Activated naive CD8-positive, alpha-beta T cell (primary cell): Measurements from ENCODE around the gene UBE2V1.

ENCODE experiments used
- H3K27ac Mint-ChIP-seq: one replicate; pipeline ENCODE4 v1.8.0; 2021; ENCODE audit warnings: mixed read lengths
- H3K27me3 Mint-ChIP-seq: one replicate; pipeline ENCODE4 v1.8.0; 2021; ENCODE audit warnings: mixed read lengths
- H3K36me3 Mint-ChIP-seq: one replicate; pipeline ENCODE4 v1.8.0; 2021; ENCODE audit warnings: mixed read lengths
- H3K4me1 Mint-ChIP-seq: one replicate; pipeline ENCODE4 v1.8.0; 2021; ENCODE audit warnings: low read depth, mixed read lengths
- H3K4me3 Mint-ChIP-seq: one replicate; pipeline ENCODE4 v1.8.0; 2021; ENCODE audit warnings: mild to moderate bottlenecking, mixed read lengths
- H3K9me3 Mint-ChIP-seq: one replicate; pipeline ENCODE4 v1.8.0; 2021; ENCODE audit warnings: low read depth, mixed read lengths

UBE2V1 gene

DNA sequence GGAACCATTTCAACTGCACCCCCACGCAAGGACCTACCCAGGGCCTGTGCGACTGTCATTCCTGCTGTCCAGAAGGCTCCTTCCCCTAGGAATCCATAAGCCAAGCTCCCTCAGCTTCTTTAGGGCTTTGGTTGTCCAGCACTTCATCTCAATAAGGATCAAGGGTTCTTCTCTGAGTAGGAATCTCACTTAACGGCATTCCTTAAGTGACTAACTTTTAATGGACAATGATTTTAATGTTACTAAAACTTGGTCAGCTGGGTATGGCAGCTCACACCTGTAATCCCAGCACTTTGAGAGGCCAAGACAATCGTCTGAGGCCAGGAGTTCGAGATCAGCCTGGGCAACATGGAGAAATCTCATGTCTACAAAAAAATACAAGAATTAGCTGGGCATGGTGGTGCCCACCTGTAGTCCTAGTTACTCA, 13.4 kb downstream of the UBE2V1 start:
- Mint-ChIP-seq H3K36me3 (peaks cover 5% of the 10 kb centered on the region), H3K27me3 (no peaks in the 10 kb centered on the region), H3K27ac (peak overlapping the region; percentile 70), H3K4me3 (no peak overlapping the region), H3K9me3 (no peaks in the 10 kb centered on the region), H3K4me1 (peaks cover 59% of the 10 kb centered on the region)

DNA sequence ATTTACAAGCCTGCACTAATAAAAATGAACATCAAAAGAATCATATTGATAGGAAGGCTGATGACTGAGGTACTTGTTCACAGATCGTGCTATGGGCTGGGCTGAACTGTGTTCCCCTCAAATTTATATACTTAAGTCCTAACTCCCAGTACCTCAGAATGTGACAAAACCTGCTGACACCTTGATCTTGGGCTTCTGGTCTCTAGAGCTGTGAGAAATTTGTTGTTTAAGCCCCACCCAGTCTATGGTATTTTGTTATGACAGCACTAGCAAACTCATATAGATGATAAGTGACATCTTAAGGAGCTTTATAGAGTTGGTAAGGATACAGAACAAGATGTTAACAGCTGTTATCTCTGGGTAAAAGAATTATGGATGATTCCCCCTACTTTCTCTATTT, 13.8 kb downstream of the UBE2V1 start:
- no peaks in the 10 kb centered on the region for H3K9me3 Mint-ChIP-seq
- H3K4me3 Mint-ChIP-seq, result no peak overlapping the region
- H3K36me3 Mint-ChIP-seq, result peaks cover 5% of the 10 kb centered on the region
- peaks cover 59% of the 10 kb centered on the region for H3K4me1 Mint-ChIP-seq
- no peaks in the 10 kb centered on the region for H3K27me3 Mint-ChIP-seq
- peak overlapping the region; percentile 70 for H3K27ac Mint-ChIP-seq

DNA sequence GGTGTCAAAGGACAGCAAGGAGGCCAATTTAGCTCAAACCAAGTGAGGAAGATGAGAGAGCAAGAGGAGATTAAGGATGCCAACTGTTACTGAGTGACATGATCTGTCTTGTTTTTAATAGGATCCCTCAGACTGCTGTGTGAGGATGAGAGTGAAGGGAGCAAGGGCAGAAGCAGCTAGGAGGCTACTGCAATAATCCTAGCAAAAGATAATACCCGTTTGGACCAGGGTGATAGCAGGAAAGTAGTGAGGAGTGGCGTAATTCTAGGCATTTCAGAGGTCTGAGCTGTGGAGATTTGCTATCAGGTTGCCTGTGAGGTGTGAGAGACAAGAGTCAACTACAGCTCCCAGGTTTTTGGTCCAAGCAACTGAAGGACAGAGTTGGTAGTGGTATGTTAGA, 14.7 kb downstream of the UBE2V1 start:
- H3K9me3 Mint-ChIP-seq, result no peaks in the 10 kb centered on the region
- peaks cover 54% of the 10 kb centered on the region for H3K4me1 Mint-ChIP-seq
- H3K27ac Mint-ChIP-seq, result peak overlapping the region; percentile 55
- no peak overlapping the region for H3K4me3 Mint-ChIP-seq
- no peaks in the 10 kb centered on the region for H3K27me3 Mint-ChIP-seq
- H3K36me3 Mint-ChIP-seq, result peaks cover 5% of the 10 kb centered on the region

DNA sequence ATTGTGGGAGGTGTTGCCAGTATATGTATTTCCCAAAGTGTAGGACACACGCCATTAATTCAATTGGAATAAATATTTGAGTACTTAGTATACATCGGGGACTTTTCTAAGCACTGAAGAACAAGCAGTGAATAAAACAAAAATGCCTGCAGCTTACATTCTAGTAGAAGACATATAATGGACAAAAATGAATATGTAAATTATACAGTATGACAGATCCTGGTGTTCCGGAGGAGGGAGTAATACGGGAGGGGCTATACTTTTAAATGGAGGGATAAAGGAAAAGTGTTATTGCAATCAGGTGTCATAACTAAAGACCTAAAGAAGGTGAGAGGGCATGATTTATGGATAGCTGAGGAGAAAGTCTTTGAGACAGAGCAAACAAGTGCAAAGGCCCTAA, 15.1 kb downstream of the UBE2V1 start:
- no peaks in the 10 kb centered on the region for H3K9me3 Mint-ChIP-seq
- peaks cover 54% of the 10 kb centered on the region for H3K4me1 Mint-ChIP-seq
- H3K27me3 Mint-ChIP-seq, result no peaks in the 10 kb centered on the region
- no peak overlapping the region for H3K4me3 Mint-ChIP-seq
- peak overlapping the region; percentile 55 for H3K27ac Mint-ChIP-seq
- peaks cover 5% of the 10 kb centered on the region for H3K36me3 Mint-ChIP-seq

DNA sequence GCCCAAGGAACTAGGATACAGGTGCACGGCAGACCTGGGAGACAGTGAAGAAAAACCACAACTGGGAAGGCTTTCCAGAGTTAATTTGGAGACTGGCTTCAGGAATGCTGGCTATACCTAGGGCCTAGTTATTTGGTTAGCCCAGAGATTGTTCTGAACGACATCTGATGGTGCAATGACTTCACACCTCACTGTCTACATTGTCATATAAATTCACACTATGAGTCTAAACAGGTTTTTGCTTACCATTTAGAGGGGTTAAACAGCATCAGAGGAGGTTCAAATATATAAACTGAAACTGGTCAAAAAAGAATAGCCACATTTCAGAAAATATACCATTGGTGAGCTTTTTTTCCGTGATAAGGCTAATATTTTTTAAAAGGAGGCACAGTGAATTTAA, 16.7 kb downstream of the UBE2V1 start:
- no peaks in the 10 kb centered on the region for H3K9me3 Mint-ChIP-seq
- H3K36me3 Mint-ChIP-seq, result no peaks in the 10 kb centered on the region
- peaks cover 42% of the 10 kb centered on the region for H3K4me1 Mint-ChIP-seq
- H3K27ac Mint-ChIP-seq, result peak overlapping the region; percentile 55
- H3K27me3 Mint-ChIP-seq, result no peaks in the 10 kb centered on the region
- no peak overlapping the region for H3K4me3 Mint-ChIP-seq

DNA sequence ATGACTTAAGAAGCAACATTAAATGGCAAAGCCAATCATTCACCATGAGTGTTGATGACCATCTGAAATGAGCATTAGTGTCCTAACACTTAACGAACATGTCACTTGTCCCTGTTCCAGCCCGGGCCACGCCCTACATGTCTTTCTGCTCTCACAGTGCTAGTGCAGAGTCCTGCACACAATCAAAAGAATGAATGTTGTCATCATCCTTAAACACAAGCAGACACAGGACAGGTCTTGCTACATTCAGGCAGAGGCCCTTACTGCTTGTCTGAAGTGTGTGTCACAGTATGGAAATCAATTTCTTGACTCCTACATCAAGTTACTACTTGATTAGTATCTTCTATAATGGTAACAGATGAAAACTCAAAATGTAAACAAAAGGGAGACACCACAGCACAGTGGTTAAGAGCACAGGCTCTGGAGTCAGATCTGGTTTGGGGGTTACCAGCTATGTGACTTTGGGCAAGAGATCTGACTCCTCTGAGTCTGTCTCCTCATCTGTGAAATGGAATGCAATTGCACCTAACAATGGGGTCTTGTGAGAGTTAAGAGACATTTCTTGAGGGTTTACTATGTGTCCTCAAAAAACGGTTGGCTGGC, 17.4 kb downstream of the UBE2V1 start:
- Mint-ChIP-seq H3K4me3 (no peak overlapping the region), H3K27ac (no peak overlapping the region), H3K27me3 (no peaks in the 10 kb centered on the region), H3K9me3 (no peaks in the 10 kb centered on the region), H3K4me1 (peaks cover 39% of the 10 kb centered on the region), H3K36me3 (no peaks in the 10 kb centered on the region)

DNA sequence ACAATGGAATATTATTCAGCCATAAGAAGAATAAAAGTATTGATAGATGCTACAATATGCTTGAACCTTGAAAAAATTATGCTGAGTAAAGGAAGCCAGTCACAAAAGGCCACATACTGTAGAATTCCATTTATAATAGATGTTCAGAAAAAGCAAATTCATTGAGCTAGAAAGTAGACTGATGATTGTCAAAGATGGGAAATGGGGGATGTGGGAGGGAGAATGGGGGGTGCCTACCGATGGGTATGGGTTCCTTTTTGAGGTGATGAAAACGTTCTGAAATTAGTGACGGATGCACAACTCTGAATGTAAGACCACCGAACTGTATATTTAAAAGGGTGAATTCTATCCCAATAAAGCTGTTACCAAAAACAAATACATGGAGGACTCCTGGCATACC, 18.4 kb downstream of the UBE2V1 start:
- no peak overlapping the region for H3K27ac Mint-ChIP-seq
- H3K9me3 Mint-ChIP-seq, result no peaks in the 10 kb centered on the region
- H3K36me3 Mint-ChIP-seq, result no peaks in the 10 kb centered on the region
- no peaks in the 10 kb centered on the region for H3K27me3 Mint-ChIP-seq
- H3K4me3 Mint-ChIP-seq, result no peak overlapping the region
- H3K4me1 Mint-ChIP-seq, result peaks cover 38% of the 10 kb centered on the region

DNA sequence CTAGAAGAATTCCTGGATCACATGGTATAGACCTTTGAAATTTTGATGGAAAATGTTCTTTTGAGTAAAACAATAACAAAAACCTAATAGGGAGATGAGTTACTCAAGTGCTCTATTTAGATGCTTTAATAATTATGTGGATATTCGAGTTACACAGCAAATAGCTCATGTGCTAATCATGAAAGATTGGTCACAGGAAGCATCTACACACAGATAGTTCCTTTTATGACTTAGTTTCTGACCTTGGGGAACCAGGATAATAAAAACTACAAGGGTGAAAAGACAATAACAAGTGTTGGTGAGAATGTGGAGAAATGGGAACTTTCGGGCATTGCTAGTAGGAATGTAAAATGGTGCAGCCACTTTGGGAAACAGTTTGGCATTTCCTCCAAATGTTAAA, 19.7 kb downstream of the UBE2V1 start:
- Mint-ChIP-seq H3K9me3 (no peaks in the 10 kb centered on the region), H3K27ac (peak overlapping the region; percentile 28), H3K27me3 (no peaks in the 10 kb centered on the region), H3K4me3 (no peak overlapping the region), H3K4me1 (peaks cover 32% of the 10 kb centered on the region), H3K36me3 (no peaks in the 10 kb centered on the region)

DNA sequence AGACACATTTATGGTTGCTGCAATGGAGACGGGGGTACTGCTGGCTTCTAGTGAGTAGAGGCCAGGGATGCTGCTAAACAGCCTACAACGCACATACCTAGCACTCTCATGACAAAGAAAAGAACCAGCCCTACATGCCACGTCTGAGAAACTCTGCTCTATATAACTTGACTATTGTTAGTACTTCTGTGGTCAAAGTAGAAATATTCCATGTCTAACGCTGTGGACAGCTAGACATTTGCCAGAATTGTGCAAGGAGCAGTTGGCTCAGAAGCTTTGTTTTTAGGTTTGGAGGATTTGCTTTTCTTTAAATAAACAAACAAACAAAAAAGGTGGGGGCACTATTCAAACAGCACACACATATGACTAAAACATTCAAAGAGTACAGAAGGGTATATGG, 20.5 kb downstream of the UBE2V1 start:
- peaks cover 24% of the 10 kb centered on the region for H3K4me1 Mint-ChIP-seq
- no peaks in the 10 kb centered on the region for H3K9me3 Mint-ChIP-seq
- no peaks in the 10 kb centered on the region for H3K27me3 Mint-ChIP-seq
- no peak overlapping the region for H3K4me3 Mint-ChIP-seq
- peak overlapping the region; percentile 37 for H3K27ac Mint-ChIP-seq
- no peaks in the 10 kb centered on the region for H3K36me3 Mint-ChIP-seq

DNA sequence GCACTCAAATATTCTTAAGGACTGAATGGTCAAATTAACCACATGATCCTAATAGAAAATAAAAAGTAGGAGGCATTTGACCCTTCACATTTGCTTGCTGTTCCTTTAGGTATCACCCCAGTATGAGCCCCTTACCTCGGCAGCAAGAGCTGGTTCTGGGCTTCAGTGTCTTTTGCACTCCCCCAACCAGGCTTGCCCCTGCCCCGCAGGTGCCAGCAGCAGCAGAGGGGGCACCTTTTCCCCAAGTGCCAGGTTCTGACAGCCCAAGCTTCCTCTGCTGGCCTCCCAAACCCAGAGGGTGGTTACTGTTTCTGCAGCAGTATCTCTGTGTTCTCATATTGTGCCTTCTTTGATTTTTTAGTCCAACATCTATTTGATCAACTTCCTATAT, 23.2 kb downstream of the UBE2V1 start:
- no peak overlapping the region for H3K27ac Mint-ChIP-seq
- H3K4me1 Mint-ChIP-seq, result peaks cover 35% of the 10 kb centered on the region
- no peak overlapping the region for H3K4me3 Mint-ChIP-seq
- no peaks in the 10 kb centered on the region for H3K36me3 Mint-ChIP-seq
- H3K9me3 Mint-ChIP-seq, result no peaks in the 10 kb centered on the region
- H3K27me3 Mint-ChIP-seq, result no peaks in the 10 kb centered on the region

DNA sequence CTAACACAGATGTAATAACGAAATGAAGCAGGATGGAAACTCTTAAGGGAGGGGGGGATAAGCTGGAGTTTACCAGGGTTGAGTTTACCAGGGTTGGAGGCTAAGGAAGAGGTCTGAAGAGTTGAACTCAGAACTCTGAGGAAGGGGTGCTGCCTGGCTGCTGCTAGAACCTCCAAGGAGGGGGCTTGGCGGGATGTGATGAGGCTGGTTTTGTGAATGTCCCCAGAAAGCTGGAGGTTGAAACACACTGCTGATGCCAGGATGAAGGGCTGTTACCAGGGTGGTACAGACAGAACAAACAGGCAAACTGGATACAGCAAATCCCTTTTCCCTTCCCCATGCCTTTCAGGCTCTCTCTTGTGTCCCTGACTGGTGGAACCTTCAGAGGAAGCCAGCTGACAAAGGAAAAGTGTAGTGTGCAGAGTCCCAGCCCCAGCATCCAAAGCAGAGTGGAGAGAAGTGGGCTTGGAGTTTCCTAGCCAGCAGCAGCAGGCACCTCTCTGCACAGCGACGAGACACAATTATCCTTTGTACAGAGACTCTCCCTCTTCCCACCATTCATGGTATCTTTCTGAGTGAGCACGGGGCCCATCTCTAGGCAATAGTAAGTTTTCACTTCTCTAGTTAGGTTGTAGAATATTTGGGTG, 23.7 kb downstream of the UBE2V1 start:
- H3K27ac Mint-ChIP-seq, result peak overlapping the region; percentile 58
- H3K4me3 Mint-ChIP-seq, result no peak overlapping the region
- no peaks in the 10 kb centered on the region for H3K27me3 Mint-ChIP-seq
- no peaks in the 10 kb centered on the region for H3K9me3 Mint-ChIP-seq
- no peaks in the 10 kb centered on the region for H3K36me3 Mint-ChIP-seq
- peaks cover 38% of the 10 kb centered on the region for H3K4me1 Mint-ChIP-seq

DNA sequence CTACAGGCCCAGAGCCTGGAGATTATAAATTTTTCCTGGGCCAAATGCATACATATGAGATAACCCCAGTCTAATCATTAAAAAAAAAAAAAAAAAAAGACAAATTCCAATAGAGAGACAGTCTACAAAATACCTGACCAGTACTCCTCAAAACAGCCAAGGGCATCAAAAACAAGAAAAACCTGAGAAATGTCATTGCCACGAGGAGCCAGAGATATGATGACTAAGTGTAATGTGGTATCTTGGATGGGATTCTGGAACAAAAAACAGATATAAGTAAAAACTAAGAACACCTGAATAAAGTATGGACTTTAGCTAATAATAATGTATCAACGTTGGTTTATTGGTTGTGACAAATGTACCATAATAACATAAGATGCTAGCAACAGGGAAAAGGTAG, 24.9 kb downstream of the UBE2V1 start:
- Mint-ChIP-seq H3K9me3 (no peaks in the 10 kb centered on the region), H3K4me3 (no peak overlapping the region), H3K4me1 (peaks cover 36% of the 10 kb centered on the region), H3K27ac (peak overlapping the region; percentile 16), H3K36me3 (no peaks in the 10 kb centered on the region), H3K27me3 (no peaks in the 10 kb centered on the region)

DNA sequence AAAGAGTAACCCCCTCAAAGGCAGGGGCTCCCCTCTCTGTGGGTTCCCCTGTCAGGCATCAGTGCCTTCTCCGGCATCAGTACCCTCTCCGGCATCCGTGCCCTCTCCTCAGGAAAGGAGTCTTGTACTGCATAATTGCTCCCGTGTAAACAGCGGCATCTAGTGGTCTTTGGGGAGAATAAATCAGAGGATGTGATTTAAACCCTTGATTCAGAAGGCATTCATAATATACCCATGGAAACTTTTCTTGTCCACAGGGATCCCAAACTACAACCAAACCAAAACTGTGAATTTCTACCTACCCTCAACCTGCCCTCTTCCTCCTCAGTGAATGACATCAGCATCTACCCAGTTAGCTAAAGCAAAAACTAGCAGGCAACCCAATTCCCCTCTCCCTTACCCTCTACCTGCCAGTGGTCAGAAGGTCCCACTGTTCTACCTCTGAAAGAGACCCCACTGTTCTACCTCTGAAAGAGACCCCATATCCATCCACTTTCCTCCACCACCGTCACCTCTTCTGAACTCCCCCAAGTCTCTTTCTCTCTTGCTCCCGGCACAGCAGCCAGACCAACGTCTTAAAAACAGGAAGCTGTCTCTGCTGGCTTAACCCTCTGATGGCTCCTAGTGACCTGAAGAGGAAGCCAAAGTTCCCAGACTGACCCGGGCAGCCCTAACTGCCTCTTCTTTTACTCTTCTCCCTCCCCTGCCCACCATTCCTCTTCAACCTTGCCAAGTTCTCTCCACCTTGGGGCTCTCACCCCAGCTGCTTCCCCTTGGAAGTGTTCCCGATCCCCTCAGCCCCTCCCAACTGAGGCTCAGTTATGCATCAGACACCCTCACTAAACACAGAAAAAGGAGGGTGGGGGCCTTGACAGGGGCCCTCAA, 27.2 kb downstream of the UBE2V1 start:
- H3K9me3 Mint-ChIP-seq, result no peaks in the 10 kb centered on the region
- peak overlapping the region; percentile 4 for H3K27ac Mint-ChIP-seq
- peaks cover 32% of the 10 kb centered on the region for H3K4me1 Mint-ChIP-seq
- H3K36me3 Mint-ChIP-seq, result no peaks in the 10 kb centered on the region
- H3K4me3 Mint-ChIP-seq, result peak overlapping the region; percentile 82
- no peaks in the 10 kb centered on the region for H3K27me3 Mint-ChIP-seq

DNA sequence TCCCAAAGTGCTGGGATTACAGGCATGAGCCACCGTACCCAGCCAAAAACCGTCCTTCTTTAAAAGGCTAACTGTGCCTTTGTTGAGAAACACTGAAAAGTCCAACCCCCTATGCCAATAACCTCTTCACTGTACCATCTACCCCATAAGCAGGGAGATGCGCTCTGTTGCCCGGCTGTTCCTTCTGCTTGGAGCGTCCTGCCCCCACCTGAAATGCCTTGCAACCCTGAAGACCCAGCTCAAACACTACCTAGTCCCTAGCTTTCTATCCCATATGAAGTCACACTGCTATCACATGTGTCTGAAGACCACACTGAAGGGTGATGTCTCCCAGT, 27.8 kb downstream of the UBE2V1 start:
- Mint-ChIP-seq H3K27me3 (no peaks in the 10 kb centered on the region), H3K4me1 (peaks cover 28% of the 10 kb centered on the region), H3K9me3 (no peaks in the 10 kb centered on the region), H3K27ac (peak overlapping the region; percentile 4), H3K4me3 (peak overlapping the region; percentile 82), H3K36me3 (no peaks in the 10 kb centered on the region)

DNA sequence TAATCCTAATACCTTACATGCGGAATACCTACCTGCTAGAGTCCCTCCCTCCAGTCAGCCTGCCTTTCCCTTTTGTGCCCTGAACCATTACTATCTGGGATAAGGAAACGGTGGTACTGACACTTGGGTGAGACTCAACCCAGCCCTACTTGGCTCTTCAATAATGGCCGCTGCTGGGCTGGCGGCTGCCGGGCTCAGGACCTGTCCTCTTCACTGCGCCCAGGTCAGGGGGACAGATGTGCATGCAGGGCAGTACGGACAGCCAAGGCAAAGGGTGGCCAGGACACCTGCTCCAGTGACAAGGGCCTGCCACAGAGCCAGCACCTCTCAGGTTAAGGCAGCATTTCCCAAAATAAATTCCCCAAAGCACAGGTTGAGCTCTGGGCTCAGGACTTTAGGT, 29.9 kb downstream of the UBE2V1 start:
- Mint-ChIP-seq H3K4me1 (peaks cover 21% of the 10 kb centered on the region), H3K27ac (no peak overlapping the region), H3K9me3 (no peaks in the 10 kb centered on the region), H3K4me3 (no peak overlapping the region), H3K36me3 (no peaks in the 10 kb centered on the region), H3K27me3 (no peaks in the 10 kb centered on the region)
